ENCODE results near the gene TBL3.

Gene TBL3

DNA sequence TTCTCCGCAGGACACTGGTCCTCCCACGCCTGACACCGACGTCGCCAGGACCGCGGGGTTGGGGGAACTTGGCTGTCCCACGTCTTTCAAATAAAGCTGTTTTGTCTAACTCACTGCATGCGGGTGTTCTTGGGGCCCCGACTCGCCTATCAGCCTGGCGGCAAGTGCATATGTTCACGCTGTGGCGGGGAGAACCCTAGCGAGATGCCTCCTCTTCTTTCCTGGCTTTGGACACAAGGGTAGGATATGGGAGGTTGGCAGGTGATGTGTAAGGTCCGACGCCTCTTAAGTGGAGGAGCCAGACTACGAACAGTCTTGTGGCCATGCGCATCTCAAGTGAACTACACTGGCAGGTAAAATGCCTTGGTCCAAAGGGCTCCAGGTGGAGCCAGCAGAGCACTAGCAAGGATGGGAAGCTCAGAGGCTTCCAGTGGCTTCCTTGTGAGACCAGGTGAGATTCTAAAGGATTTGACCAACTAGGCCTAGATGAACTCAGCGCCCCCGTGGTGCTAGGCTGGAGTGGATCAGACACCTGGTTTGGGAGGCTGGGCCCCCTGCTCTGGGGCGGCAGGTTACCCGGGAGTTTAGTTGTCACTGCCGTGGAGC, 6.4 kb upstream of the TBL3 start:
- DNase-seq, result no peak

DNA sequence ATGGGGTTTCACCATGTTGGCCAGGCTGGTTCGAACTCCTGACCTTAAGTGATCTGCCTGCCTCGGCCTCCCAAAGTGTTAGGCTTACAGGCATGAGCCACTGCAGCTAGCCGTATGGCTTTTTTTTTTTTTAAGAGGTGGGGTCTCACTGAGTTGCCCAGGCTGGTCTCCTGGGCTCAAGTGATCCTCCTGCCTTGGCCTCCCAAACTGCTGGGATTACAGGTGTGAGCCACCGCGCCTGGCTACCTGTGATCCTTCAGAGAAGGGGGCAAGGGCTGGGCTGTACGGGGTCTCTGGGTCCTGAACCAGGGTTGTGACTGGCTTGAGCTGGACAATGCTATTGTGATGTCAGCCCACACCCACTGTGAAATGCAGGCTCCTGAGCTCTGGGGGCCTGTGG, 5.4 kb upstream of the TBL3 start, which contains the start of gene RNF151:
RNF151 (plus strand) TSS at position 397 of the 400 bp plus-strand sequence. CDS start 26 bp downstream, outside the sequence.
- DNase-seq, result no peak

DNA sequence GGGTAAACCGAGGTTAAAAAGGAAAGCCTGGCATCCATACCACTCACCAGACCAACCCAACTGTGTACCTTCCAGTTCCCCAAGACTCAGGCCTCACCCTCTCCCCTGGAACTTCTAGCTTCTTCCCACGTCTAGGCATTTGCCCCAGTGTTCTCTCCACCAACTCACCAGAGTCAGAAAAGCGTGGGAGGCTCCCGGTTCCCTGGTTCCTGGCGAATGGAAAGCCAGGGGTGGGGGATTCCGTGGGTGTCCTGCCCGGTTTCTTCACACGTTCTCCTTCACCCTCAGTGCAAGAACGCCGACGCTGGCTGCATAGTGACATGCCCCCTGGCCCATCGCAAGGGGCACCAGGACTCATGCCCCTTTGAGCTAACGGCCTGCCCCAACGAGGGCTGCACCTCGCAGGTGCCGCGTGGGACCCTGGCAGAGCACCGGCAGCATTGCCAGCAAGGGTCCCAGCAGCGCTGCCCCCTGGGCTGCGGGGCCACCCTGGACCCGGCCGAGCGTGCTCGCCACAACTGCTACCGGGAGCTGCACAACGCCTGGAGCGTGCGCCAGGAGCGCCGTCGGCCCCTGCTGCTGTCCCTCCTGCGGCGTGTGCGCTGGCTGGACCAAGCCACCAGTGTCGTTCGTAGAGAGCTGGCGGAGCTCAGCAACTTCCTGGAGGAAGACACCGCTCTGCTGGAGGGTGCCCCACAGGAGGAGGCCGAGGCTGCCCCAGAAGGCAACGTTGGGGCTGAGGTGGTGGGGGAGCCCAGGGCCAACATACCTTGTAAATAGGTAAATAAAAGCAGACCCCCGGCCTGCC, 3.5 kb upstream of the TBL3 start:
- DNase-seq, result no peak

DNA sequence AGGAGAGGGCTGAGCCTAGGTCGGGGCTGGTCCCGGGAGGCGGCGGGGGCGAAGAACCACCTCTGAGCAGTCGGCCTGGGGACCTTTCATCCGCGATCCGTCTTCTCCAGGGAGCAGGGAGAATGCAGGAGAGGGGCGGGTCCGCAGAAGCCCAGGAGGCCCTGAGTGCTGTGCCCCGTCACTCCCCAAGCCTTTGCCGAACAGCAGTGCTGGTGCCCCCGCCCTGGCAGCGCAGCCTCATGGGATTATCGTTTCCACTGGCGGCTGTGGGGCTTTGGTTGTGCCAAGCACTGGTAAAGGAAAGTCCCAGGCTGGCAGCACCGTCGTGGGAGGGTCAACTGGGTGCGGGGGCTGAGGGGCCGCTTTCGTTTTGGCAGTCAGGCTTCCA, 631 bp downstream of the TBL3 start:
- DNase-seq, result no peak

DNA sequence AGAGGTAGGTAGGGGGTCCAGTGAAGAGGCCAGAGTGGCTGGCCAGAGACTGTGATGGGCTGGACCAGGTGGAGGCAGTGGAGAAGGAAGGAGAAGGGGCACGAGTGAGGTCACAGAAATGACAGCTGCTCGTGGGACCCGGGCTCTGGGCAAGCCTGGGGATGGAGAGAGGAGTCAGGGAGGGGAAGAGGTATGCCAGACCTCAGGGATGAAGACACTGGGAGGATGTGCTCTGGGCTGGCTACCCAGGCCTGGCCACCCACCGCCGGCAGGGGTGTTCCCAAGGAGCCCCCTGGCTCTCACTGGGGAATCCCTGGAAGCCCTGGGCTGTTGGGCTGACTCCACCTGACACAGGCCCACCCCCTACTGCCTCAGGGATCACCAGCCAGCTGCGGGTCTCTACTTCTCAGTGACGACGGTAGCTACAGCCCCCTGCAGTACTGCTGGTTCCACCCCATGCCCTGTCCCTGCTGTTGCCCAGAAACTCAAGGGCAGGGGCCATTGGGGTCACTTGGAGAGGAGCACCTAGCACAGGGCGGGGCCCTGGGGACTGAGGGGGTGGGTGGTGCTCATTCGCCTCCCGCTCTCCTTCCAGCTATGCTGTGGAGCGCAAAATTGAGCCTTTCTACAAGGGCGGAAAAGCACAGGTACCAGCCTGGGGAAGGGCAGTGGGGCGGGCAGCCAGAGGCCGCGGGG, 1.8 kb downstream of the TBL3 start:
- no peak for DNase-seq

DNA sequence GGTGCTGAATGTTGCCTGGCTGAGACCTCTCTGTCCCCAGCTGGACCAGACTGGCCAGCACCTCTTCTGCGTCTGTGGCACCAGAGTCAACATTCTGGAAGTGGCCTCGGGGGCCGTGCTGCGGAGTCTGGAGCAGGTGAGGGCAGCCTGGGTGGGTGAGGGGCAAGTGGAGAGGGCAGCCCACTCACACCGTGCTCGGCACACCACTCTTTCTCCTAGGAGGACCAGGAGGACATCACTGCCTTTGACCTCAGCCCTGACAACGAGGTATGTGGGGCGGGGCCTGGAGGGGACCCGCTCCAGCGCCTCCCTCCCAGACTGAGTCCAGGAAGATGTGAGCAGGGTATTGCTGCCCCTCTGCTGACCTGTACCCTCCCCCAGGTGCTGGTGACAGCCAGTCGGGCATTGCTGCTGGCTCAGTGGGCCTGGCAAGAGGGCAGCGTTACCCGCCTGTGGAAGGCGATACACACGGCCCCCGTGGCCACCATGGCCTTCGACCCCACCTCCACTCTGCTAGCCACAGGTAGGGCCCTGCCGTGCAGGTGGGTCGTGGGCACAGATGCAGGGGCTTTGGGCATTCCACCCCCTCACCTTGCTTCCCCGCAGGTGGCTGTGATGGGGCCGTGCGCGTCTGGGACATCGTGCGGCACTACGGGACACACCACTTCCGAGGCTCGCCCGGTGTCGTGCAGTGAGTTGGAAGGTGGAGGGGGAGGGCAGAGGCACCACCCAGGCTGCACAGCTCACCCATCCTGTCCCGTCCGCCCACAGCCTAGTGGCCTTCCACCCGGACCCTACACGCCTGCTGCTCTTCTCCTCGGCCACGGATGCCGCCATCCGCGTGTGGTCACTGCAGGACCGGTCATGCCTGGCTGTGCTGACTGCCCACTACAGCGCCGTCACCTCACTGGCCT, 2.6 kb downstream of the TBL3 start:
- DNase-seq, result no peak

DNA sequence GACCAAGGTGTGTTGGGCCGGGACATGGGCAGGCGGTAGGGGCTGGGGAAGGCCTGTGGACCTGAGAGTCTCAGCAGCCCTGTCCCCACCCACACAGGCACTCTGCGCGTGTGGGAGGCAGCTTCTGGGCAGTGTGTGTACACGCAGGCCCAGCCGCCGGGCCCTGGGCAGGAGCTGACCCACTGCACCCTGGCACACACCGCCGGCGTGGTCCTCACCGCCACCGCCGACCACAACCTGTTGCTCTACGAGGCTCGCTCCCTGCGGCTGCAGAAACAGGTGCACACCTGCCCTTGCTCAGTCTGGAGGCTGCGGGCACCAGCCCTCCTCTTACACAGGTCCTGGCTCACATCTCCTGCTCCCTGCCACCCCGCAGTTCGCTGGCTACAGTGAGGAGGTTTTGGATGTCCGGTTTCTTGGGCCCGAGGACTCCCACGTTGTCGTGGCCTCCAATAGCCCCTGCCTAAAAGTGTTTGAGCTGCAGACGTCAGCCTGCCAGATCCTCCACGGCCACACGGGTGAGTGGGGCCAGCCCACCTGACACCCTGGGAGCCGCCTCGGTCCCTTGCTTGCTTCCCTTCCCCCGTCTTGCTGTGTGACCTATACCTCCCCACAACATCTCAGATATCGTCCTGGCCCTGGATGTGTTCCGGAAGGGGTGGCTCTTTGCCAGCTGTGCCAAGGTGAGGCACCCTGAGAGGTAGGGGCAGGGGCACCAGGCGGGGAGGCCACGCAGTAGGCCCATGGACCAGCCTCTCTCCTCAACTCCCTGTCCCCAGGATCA, 3.8 kb downstream of the TBL3 start:
- no peak for DNase-seq

DNA sequence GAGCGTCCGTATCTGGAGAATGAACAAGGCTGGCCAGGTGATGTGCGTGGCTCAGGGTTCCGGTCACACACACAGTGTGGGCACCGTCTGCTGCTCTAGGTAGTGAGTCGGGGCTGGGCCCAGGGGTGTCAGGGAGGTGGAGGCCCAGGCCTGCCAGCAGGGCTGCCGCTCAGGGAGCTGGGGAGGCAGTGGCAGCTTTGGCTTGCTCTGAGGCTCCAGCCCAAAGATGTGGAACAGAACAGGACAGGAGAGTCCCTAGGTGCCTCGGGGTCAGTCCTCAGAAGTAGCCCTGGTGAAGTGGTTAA, 4.3 kb downstream of the TBL3 start:
- no peak for DNase-seq

DNA sequence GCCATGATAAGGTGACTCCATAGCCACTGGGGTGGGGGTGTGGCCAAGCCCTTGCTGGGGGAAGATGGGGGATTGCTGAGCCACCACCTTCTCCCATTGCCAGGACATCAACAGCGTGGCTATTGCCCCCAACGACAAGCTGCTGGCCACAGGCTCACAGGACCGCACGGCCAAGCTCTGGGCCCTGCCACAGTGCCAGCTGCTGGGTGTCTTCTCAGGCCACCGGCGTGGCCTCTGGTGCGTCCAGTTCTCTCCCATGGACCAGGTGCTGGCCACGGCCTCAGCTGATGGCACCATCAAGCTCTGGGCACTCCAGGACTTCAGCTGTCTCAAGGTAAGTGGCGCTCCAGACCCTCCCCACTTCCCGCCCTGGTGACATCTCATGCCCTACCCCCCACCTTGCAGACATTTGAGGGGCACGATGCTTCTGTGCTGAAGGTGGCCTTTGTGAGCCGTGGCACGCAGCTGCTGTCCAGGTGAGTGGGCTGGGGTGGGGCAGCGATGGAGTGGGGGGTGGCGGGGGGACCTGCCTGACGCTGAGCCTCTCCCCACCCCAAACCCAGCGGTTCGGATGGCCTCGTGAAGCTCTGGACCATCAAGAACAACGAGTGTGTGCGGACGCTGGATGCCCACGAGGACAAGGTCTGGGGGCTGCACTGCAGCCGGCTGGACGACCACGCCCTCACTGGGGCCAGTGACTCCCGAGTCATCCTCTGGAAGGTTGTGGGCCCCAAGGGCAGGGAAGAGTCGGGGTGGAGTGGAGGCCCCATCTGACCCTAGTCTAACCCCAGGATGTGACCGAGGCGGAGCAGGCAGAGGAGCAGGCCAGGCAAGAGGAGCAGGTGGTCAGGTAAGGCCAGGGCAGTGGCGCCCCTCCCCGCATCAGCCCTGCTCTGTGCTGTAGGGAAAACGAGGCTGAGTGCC, 5.4 kb downstream of the TBL3 start:
- DNase-seq, result no peak

DNA sequence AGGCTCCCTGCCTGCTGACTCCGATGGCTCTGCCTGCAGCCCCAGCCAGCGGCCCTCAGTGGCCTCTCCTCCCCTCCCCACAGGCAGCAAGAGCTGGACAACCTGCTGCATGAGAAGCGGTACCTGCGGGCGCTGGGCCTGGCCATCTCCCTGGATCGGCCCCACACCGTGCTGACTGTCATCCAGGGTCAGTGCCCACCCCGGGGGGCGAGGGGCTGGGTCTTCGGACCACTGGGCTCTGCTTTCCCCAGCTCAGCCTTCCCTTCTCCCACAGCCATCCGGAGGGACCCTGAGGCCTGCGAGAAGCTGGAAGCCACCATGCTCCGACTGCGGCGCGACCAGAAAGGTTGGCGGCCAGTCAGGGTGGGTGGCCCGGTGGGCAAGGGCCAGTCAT, 6.0 kb downstream of the TBL3 start:
- no peak for DNase-seq

DNA sequence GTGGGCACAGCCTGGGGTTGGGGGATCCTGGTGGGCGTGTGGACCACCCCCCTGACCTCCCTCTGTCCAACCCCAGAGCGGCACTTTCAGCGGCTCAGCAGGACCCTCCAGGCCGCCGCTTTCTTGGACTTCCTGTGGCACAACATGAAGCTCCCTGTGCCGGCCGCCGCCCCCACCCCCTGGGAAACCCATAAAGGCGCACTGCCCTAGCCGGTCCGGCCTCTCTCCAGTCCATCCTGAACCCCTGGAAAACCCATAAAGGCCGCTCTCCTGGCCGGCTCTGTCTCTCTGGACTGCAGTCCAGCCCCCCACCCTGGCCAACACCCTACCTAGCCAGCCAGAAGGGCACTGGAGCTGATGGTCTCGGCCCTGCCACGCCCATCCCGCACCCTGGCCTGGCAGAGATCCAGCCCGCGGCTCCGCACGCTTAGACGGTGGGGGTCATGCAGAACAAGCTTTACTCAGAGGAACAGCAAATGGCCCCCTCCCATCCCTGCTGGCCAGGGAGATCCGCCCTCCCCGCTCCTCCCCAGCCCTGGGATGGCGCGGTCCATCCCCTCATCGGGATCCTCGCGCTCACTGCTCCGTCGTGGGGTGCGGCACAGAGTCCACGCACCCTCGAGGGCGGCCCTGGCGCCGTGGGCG, 6.7 kb downstream of the TBL3 start:
- no peak for DNase-seq

DNA sequence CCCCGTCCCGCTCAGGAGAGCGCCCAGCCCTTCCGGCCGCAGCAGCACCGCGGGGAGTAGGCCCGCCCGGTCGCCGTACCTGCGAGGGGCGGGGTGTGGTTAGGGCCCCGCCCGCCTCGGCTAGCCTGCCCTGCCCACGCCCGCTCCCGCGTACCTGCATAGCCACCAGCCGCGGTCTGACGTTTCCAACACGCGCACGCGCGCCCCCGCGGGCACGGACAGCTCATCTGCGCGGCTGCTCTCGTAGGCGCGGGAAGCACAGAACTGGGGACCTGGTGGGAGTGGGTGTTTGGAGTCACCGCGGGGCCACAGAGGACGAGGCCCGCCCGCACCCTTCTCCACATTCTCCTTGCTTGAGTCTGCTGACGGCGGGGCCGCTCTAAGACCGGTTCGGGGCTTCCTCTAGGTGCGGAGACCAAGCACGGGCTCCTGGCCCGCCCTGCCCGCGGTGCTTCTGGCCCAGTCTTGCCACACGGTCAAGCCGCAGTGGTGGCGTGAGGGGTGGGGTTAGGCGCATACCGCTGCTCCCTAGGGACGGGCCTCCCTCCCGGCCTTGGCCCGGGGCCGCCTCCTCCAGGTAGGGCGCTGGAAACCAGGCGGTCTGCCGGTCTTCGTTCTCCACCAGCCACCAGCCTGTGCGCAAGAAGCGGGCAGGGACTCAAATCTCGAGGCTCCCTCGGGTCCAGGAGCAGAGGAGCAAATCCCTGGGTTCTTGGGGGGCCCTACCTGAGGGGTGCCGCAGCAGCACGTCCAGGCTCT, 7.6 kb downstream of the TBL3 start:
- DNase-seq, result no peak

DNA sequence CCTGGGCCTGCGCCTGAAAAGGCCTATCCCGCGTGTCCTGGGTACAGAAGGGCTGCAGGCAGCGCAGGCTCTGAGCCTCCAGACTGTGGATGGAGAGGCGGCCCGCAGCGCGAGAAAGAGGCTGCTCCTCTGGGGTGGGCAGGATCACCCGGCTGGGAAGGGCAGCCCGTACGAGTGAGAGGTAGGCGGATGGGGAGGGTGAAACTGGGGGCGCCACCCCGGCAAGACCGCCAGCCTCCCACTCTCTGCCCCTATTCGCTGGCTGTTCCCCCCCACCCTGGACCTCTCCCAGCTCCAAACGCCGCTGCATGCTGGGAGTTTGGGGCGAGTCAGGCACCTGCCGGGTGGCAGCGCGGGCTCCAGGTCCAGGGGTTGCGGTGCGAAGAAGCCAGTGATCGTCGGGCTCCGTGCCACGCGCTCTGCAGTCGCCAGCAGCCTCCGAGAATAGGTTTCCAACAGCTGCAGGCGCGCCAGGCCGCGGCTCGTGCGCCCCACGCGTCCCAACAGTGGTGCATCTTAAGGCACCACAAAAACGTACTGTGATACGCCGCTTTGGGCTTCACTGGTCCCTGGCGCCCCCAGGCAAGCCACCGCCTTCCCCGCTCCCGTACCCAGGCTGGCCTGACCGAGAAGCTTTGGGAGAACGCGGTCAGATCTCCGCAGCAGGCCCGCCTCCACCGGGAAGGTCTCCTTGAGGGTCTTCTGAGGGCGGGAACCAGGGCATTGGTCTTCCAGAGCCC, 8.3 kb downstream of the TBL3 start:
- DNase-seq, result no peak

DNA sequence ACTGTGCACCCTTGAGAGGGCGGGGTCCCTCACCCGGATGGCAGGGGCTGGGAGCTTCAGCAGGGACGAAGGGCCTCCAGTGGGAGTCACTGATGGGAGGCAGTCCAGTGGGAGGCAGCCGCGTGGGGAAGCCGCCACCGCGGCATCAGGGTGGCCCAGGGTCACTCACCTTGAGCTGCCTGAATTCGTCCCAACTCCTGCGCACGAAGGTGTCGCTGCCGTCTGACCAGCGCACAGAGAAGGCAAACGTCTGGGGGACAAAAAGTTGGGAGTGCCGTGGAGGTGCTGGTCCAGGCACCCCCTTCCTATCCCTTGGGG, 8.9 kb downstream of the TBL3 start:
- no peak for DNase-seq

DNA sequence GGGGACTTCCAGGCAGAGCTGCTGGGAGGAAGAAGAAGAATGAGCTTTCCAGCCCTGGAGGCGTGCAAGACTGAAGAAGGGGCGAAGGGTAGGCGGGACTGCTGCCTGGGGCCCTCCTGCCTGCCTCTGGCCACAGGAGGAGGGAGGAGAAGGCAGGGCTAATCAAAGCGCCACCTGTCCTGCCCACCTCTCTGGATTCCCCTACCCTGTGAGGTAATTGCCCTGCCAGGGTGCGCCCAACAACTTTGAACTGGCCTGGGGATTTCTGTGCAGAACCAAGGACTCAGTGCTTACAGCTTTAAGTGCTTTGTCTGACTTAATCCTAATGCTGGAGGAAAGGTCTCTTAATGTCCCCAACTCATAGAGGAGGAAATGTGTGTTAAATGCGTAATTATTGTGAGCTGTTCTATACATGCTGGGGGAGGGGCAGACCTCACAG, 9.6 kb downstream of the TBL3 start, which contains the start of gene NOXO1:
NOXO1 (minus strand) TSS at position 72 of the 439 bp plus-strand sequence. CDS start 290 bp downstream, outside the sequence.
- DNase-seq, result no peak

DNA sequence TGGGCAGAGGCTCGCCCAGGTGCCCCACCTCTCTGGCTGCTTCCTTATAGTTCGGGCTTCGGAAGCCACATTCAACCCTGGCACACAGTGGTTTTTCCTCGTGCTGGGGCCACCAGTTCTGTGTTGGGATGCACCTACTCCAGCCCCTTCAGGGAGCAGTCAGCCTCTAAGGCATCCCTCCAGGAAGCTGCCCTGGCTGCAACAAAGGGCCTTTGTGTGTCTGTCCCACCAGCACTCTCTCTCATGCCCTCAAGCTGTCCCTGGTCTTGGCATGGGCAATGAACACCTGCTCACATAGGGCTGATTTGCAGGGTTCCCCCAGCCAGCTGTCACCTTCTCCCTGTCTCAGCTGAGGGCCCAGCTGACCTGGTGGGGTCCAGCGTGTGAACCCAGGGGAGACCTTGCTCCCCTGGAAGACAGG, 10.2 kb downstream of the TBL3 start:
- no peak for DNase-seq

DNA sequence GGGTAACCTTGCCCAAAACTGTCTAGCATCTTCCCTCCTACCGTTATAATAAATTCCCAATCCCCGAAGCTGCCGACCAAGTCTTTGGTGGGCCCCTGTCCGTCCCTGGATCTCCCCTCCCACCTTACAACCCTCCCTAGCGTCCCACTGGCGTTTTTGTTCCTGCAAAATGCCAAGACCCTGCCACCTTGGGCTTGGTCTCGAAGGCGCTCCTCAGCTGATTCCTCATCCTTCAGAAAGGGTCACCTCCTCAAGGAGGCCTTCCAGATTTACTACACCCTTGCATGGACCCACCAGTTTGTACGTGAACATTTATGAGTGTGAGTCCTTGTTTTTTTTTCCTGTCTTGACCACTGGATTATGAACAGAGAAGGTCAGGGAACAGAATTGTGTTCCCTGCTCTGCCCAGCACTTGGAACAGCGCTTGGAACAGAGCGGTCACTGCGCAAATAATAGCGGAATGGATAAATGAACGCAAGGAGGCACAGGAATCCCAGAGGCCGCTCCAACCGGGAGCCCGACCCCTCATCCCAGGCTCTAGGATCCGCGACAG, 11.2 kb downstream of the TBL3 start:
- DNase-seq, result no peak

DNA sequence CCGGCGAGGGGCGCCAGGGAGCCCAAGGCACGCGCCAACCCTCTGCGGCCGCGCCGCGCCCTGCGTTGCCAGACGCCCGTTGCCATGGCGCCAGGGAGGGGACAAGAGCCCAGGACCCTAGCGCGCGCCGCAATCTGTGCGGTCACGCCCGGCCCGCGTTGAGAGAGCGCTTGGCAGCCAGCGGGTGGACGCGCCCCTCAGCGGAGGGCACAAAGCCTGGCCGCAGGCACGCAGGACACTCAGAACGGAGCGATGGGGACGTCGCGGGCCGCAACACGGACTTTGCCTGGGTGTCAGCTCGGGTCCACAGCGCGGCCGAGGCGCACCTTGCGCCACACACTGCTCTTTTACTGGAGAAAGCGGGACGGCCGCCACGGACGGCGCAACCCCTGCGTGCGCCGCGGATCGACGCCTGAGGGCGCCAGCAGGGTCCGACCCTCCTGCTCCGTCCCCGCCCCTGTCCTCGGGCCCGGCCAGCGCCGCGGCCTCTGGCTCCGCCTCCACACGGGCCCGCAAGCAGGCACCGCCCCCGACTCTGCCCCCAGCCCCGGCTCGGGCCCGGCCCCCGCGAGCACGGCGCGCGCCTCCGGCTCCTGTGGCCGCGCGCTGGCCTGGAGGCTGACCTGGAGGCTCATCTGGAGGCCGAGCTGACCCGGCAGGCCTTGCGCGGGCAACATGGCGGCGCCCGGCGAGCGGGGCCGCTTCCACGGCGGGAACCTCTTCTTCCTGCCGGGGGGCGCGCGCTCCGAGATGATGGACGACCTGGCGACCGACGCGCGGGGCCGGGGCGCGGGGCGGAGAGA, 11.9 kb downstream of the TBL3 start, which contains the start of gene GFER:
GFER (plus strand) TSS at position 650 of the 803 bp plus-strand sequence; CDS start at position 676, 26 bp downstream.
- peak; percentile 64 for DNase-seq
